K562 (cell line): ENCODE data around the gene PRR14. TPM values are rescaled to one million over a fixed set of nuclear protein-coding genes. Genes with fewer than 3 reads are reported as not detected.

Source experiments
- CBX3 ChIP-seq, 2 experiments: IDR thresholded peaks; 1 replicate in 1 of 2; 2 replicates in 1 of 2; pipeline ENCODE4 v1.6.1; 2012; ENCODE audit warnings: inconsistent platforms in 2 of 2, low read length in 2 of 2, borderline replicate concordance in 1 of 2, control low read depth in 1 of 2
- CHD4 ChIP-seq: fragments of 200-600 bp; sonication (generic); IDR thresholded peaks from 3 replicates; pipeline ENCODE4 v1.6.1; 2012; ENCODE audit warnings: low read depth, mild to moderate bottlenecking, mixed read lengths, low read length, inconsistent platforms; ENCODE audit not compliant: insufficient read depth, insufficient replicate concordance, poor library complexity, severe bottlenecking
- DMBX1 ChIP-seq: fragments of 250-450 bp; sonication (Bioruptor Pico); IDR thresholded peaks from 2 replicates; pipeline ENCODE4 v1.8.0; 2022; ENCODE audit warnings: inconsistent platforms, mild to moderate bottlenecking, moderate library complexity, borderline replicate concordance
- ETS2 ChIP-seq: IDR thresholded peaks from 2 replicates; pipeline ENCODE4 v1.6.1; 2016; ENCODE audit warnings: borderline replicate concordance, missing genetic modification characterization, mild to moderate bottlenecking, moderate library complexity, missing compliant biosample characterization; ENCODE audit not compliant: poor library complexity, severe bottlenecking
- GATAD2B ChIP-seq: fragments of 450-650 bp; IDR thresholded peaks from 2 replicates; pipeline ENCODE4 v1.6.1; 2017; ENCODE audit warnings: mild to moderate bottlenecking, borderline replicate concordance
- HNRNPUL1 ChIP-seq: fragments of 200-400 bp; formaldehyde crosslinking; IDR thresholded peaks from 2 replicates; pipeline ENCODE4 v1.6.1; 2017; ENCODE audit warnings: low read length
- KLF16 ChIP-seq: IDR thresholded peaks from 2 replicates; pipeline ENCODE4 v1.6.1; 2016; ENCODE audit warnings: antibody characterized with exemption
- NFE2 ChIP-seq: IDR thresholded peaks from 2 replicates; pipeline ENCODE4 v1.6.1; 2014; ENCODE audit warnings: antibody characterized with exemption, low read depth
- RAD21 ChIP-seq, 2 experiments: fragments of 250-450 bp in 1 of 2; fragments of 450-650 bp in 1 of 2; sonication (Bioruptor Pico) in 1 of 2; formaldehyde crosslinking in 1 of 2; IDR thresholded peaks in 1 of 2; conservative IDR thresholded peaks in 1 of 2; 2 replicates each; pipeline versions ENCODE4 v1.4.0 to v1.8.0; 2020 to 2022; ENCODE audit warnings: mild to moderate bottlenecking in 2 of 2, moderate library complexity in 1 of 2
- RBFOX2 ChIP-seq: fragments of 200-400 bp; formaldehyde crosslinking; IDR thresholded peaks from 2 replicates; pipeline ENCODE4 v1.6.1; 2017; ENCODE audit warnings: low read depth, mild to moderate bottlenecking, low read length, moderate library complexity
- RCOR1 ChIP-seq, 2 experiments: IDR thresholded peaks; 2 replicates each; pipeline ENCODE4 v1.6.1; 2012; ENCODE audit warnings: low read depth in 2 of 2, low read length in 2 of 2, borderline replicate concordance in 1 of 2, improper control_type of control experiment in 1 of 2
- SIX5 ChIP-seq, 2 experiments: IDR thresholded peaks; 2 replicates each; pipeline ENCODE4 v1.6.1; 2011; ENCODE audit warnings: low read length in 2 of 2, borderline replicate concordance in 1 of 2, low read depth in 1 of 2, mild to moderate bottlenecking in 1 of 2, moderate library complexity in 1 of 2; ENCODE audit not compliant: insufficient read depth in 1 of 2
- SOX6 ChIP-seq: fragments of 450-650 bp; IDR thresholded peaks from 2 replicates; pipeline ENCODE4 v1.6.1; 2014; ENCODE audit warnings: mild to moderate bottlenecking
- TFAM ChIP-seq: fragments of 250-450 bp; sonication (Bioruptor Pico); conservative IDR thresholded peaks from 2 replicates; pipeline ENCODE4 v1.5.0; 2021; ENCODE audit warnings: mild to moderate bottlenecking, moderate library complexity
- TFAP4 ChIP-seq: sonication (generic); formaldehyde crosslinking; IDR thresholded peaks from 2 replicates; pipeline ENCODE4 v1.8.0; 2022; ENCODE audit warnings: missing genetic modification reagents, mild to moderate bottlenecking, moderate library complexity, borderline replicate concordance
- YBX1 ChIP-seq: fragments of 450-650 bp; IDR thresholded peaks from 2 replicates; pipeline ENCODE4 v1.7.1; 2016; ENCODE audit warnings: mild to moderate bottlenecking
- ZNF274 ChIP-seq: IDR thresholded peaks from 2 replicates; pipeline ENCODE4 v1.6.1; 2011; ENCODE audit warnings: low read depth, mild to moderate bottlenecking, low read length, moderate library complexity, borderline replicate concordance
- ZNF311 ChIP-seq: fragments of 250-450 bp; sonication (Bioruptor Pico); IDR thresholded peaks from 2 replicates; pipeline ENCODE4 v1.4.0; 2020; ENCODE audit warnings: mild to moderate bottlenecking, moderate library complexity
- ZNF561 ChIP-seq: fragments of 450-650 bp; formaldehyde crosslinking; conservative IDR thresholded peaks from 2 replicates; pipeline ENCODE4 v1.4.0; 2020; ENCODE audit warnings: mild to moderate bottlenecking, moderate library complexity
- ZNF589 ChIP-seq: fragments of 200-800 bp; sonication (Bioruptor generic); IDR thresholded peaks from 2 replicates; pipeline ENCODE4 v1.6.1; 2016; ENCODE audit warnings: low read depth, missing genetic modification characterization, missing compliant biosample characterization
- ZNF592 ChIP-seq: fragments of 450-650 bp; IDR thresholded peaks from 2 replicates; pipeline ENCODE4 v1.6.1; 2017; ENCODE audit warnings: antibody characterized with exemption, mild to moderate bottlenecking
- ZNF764 ChIP-seq: fragments of 250-450 bp; sonication (Bioruptor Pico); IDR thresholded peaks from 2 replicates; pipeline ENCODE4 v1.4.0; 2020; ENCODE audit warnings: low read depth, mild to moderate bottlenecking, moderate library complexity
- polyA plus RNA-seq, 8 experiments: library from polyadenylated mRNA; depleted of rRNA in 4 of 8; stranded (reverse) in 5 of 8; unstranded in 3 of 8; fragments of >200 nt; fragmentation: Nextera tagmentation in 2 of 8; fragmentation: Illumina TruSeq in 1 of 8; extraction: Ambion mirVana in 2 of 8; extraction: Trizol in 1 of 8; gene quantifications; 2 replicates each; pipeline versions ENCODE4 v1.2.1 to v1.2.3, GENCODE V29; 2011 to 2014; ENCODE audit warnings: inconsistent platforms in 1 of 8, missing spikeins in 1 of 8
- total RNA-seq, 7 experiments: library from RNA; depleted of rRNA in 6 of 7; stranded (reverse); fragments of >200 nt in 6 of 7; fragmentation: Illumina TruSeq in 2 of 7; extraction: Trizol in 2 of 7; gene quantifications; 2 replicates each; pipeline versions ENCODE4 v1.2.1 to v1.2.3, GENCODE V29; 2011 to 2021; ENCODE audit warnings: low replicate concordance in 1 of 7

PRR14 gene
- total and polyA plus RNA-seq, 9 of the 15 experiments (the other 6 are each of a cell fraction or from before 2014, with no cell fraction given), result 2.2 to 63.1 (median 11.5) TPM

- TF ChIP-seq ETS2 (no peak), GATAD2B (no peak), ZNF589 (CRISPR knock-in tag) (no peak), ZNF274 (no peak), YBX1 (no peak), DMBX1 (CRISPR knock-in tag) (0 out of 2 replicates have a peak, but pooled peaks have one; percentile 54), CHD4 (no peak), RCOR1 (IDR thresholded peaks at IDR 0.05; ENCODE audit: borderline replicate concordance in 1 of 2, low read depth in 2 of 2, low read length in 2 of 2) (peak in 1 of 2 experiments; percentile 60; a peak in 2 of 4 replicates), RAD21 (CRISPR knock-in tag; conservative IDR thresholded peaks at IDR 0.05 in 1 of 2, IDR thresholded peaks at IDR 0.05 in 1 of 2) (peak; percentile 90 to 95), NFE2 (no peak), CBX3 (IDR thresholded peaks at IDR 0.05; ENCODE audit: borderline replicate concordance in 1 of 2, low read length in 2 of 2) (no peak), TFAM (CRISPR knock-in tag) (no peak), ZNF592 (peak; percentile 83), SIX5 (IDR thresholded peaks at IDR 0.05; ENCODE audit: borderline replicate concordance in 1 of 2, insufficient read depth in 1 of 2, low read depth in 1 of 2, low read length in 2 of 2) (no peak), KLF16 (peak; percentile 61; the same call in 1 of the 2 replicates), ZNF764 (no peak), ZNF311 (CRISPR knock-in tag) (no peak), ZNF561 (CRISPR knock-in tag) (no peak), RBFOX2 (no peak), TFAP4 (no peak), HNRNPUL1 (no peak), SOX6 (no peak)
These were observed 21.9 kb upstream of the PRR14 start (continued) for GRCh38 chr16:30628628-30629540.
